Tibial artery (tissue), 4 donors: Measurements from ENCODE around the gene SHF.

Source experiments
- DNase-seq, 2 donors: peaks; one replicate each; pipeline ENCODE4 v3.0.0-alpha.2; 2019
- H3K27ac ChIP-seq, 2 donors: fragments of 200-600 bp; sonication (generic) in 1 of 2; 1 replicate in 1 of 2; 2 replicates in 1 of 2; pipeline ENCODE4 v1.5.1; 2018 to 2019; ENCODE audit warnings: mild to moderate bottlenecking in 1 of 2
- H3K27me3 ChIP-seq, 2 donors: fragments of 200-600 bp; sonication (generic) in 1 of 2; one replicate each; pipeline versions ENCODE4 v1.5.1 to v1.6.0; 2016 to 2019
- H3K36me3 ChIP-seq, 3 donors: fragments of 200-600 bp; sonication (generic) in 2 of 3; one replicate each; pipeline ENCODE4 v1.5.1; 2016 to 2019; ENCODE audit warnings: mild to moderate bottlenecking in 2 of 3
- H3K4me1 ChIP-seq, 4 donors: fragments of 200-600 bp; sonication (generic) in 2 of 4; 1 replicate in 3 of 4; 2 replicates in 1 of 4; pipeline ENCODE4 v1.5.1; 2016 to 2019
- H3K4me3 ChIP-seq, 2 donors: fragments of 200-600 bp; sonication (generic) in 1 of 2; 1 replicate in 1 of 2; 2 replicates in 1 of 2; pipeline ENCODE4 v1.5.1; 2018 to 2019; ENCODE audit warnings: mild to moderate bottlenecking in 2 of 2
- H3K9me3 ChIP-seq, 3 donors: fragments of 200-600 bp; sonication (generic) in 1 of 3; one replicate each; pipeline ENCODE4 v1.5.1; 2016 to 2019
- intact Hi-C: fragments of 100-400 bp; cut with DNase I; formaldehyde crosslinking; loops from one replicate; pipeline ENCODE4 v1.15.0; 2023; ENCODE audit warnings: low total_unique reads
- TF ChIP-seq, protein P1 (sequence below), 2 experiments: fragments of 200-600 bp in 1 of 2; fragments of 450-650 bp in 1 of 2; IDR thresholded peaks; one replicate each; pipeline ENCODE4 v1.5.1; 2017 to 2019; ENCODE audit warnings: antibody characterized with exemption in 2 of 2, mild to moderate bottlenecking in 1 of 2, moderate library complexity in 1 of 2

SHF gene

DNA sequence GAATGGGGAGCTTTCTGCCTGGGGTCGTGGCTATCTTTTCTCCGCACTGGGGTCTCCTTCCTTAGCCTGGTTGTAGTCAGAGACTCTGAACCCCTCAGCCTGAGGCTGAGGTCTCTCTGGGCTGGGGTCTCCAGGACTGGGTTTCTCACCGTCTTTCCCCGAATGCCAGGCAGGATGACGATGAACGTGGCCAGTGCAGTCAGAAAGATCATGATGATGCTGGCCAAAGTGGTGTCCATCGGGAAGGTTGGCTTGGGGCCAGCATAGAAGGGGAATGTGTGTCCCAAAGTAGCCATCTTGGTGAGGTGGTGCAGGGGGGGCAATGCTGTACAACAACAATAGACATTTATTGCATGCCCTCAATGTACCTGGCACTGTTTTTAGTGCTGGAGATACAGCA lies 65.0 kb downstream of the SHF start:
- no peak for DNase-seq
- intact Hi-C loops, result no loop called here
- no peak overlapping the region for H3K27ac ChIP-seq

GRCh38 chr15:45121706-45122417 lies 65.9 kb downstream of the SHF start:
- intact Hi-C loops, result no loop called here
- H3K27me3 ChIP-seq, result peaks cover 0 to 74% of the 10 kb centered on the region in 2 donors
- no peak for DNase-seq
- no peak overlapping the region for H3K27ac ChIP-seq
- H3K4me3 ChIP-seq, result no peak overlapping the region
- TF ChIP-seq, protein P1, sequence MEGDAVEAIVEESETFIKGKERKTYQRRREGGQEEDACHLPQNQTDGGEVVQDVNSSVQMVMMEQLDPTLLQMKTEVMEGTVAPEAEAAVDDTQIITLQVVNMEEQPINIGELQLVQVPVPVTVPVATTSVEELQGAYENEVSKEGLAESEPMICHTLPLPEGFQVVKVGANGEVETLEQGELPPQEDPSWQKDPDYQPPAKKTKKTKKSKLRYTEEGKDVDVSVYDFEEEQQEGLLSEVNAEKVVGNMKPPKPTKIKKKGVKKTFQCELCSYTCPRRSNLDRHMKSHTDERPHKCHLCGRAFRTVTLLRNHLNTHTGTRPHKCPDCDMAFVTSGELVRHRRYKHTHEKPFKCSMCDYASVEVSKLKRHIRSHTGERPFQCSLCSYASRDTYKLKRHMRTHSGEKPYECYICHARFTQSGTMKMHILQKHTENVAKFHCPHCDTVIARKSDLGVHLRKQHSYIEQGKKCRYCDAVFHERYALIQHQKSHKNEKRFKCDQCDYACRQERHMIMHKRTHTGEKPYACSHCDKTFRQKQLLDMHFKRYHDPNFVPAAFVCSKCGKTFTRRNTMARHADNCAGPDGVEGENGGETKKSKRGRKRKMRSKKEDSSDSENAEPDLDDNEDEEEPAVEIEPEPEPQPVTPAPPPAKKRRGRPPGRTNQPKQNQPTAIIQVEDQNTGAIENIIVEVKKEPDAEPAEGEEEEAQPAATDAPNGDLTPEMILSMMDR (IDR thresholded peaks at IDR 0.05), result no peak
- H3K9me3 ChIP-seq, result no peaks in the 10 kb centered on the region
- no peaks in the 10 kb centered on the region for H3K36me3 ChIP-seq
- H3K4me1 ChIP-seq, result peaks cover 0 to 12% (median 10%) of the 10 kb centered on the region in 4 donors

More for the DNA sequence above, 65.0 kb downstream of the SHF start:
- Histone ChIP-seq H3K9me3 (no peaks in the 10 kb centered on the region), H3K4me3 (no peak overlapping the region), H3K27me3 (peaks cover 0 to 69% of the 10 kb centered on the region in 2 donors), H3K4me1 (peaks cover 0 to 3% (median 2%) of the 10 kb centered on the region in 4 donors), H3K36me3 (no peaks in the 10 kb centered on the region)
- TF ChIP-seq, protein P1 (IDR thresholded peaks at IDR 0.05), result no peak

DNA sequence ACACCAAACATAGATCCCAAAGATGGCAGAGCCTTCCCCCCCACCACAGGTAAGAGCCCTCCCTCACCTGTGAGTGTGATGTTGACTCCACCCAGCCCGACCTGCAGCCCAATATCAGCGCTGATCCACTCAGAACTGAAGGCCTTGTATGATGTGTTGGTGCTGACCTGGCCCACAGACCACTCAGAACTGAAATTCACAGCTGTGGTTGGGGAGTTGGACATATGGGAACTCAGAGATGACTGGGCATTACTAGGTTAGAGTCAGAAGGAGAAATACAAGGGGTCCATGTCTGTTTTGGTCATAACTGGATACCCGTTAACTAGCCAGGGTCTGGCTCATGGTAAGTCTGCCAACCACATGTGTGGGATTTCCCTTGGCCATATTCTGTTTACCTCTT lies 66.7 kb downstream of the SHF start:
- Histone ChIP-seq H3K9me3 (no peaks in the 10 kb centered on the region), H3K4me3 (no peak overlapping the region), H3K4me1 (peaks cover 0 to 18% (median 15%) of the 10 kb centered on the region in 4 donors), H3K27ac (no peak overlapping the region), H3K27me3 (peaks cover 0 to 82% of the 10 kb centered on the region in 2 donors), H3K36me3 (no peaks in the 10 kb centered on the region)
- intact Hi-C loops, result no loop called here
- TF ChIP-seq, protein P1 (IDR thresholded peaks at IDR 0.05), result no peak
- DNase-seq, result no peak

DNA sequence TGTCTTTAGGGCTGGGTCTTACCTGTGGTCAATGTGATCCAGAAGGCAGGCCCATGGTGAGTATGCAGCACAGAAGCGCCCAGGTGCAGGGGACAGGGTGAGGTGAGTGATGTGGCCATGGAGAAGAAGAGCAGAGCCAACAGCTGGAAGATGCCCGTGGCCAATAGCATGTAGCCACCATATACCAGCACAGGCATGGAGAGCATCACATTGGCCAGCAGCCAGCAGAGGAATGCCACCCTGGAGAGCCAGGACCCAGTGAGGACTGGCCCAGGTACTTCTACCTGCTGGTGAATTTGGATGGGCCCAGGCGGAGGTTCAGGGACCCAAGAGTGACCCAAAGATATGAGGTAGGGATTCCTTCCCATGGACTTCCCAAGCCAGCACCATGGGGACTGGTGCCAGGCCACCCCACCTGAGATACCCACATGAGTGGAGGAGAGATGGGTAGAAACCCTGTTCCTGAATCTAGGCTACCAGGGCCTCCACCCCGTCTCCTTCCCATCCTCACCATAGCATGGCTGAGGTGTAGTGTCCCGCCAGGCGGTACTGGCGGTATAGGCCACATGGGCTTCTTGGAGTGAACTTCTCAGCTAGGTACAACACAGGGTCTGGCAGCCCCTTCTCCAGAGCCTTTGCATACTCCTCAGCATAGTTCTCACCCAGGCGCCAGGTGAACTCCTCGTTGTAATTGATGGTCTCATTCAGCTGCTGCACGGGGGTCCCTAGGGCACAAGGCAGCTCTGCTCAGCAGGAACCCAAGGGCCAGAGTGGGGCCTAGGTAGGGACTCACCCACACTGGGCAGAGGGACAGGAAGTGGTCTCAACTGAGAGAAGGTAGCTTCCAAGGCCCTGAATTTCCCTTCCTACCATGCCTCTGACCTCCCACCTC lies 67.4 kb downstream of the SHF start:
- TF ChIP-seq, protein P1 (IDR thresholded peaks at IDR 0.05), result no peak
- intact Hi-C loops, result no loop called here
- peaks cover 0 to 87% of the 10 kb centered on the region in 2 donors for H3K27me3 ChIP-seq
- no peak overlapping the region for H3K27ac ChIP-seq
- peaks cover 0 to 18% (median 15%) of the 10 kb centered on the region in 4 donors for H3K4me1 ChIP-seq
- DNase-seq, result no peak
- H3K4me3 ChIP-seq, result no peak overlapping the region
- no peaks in the 10 kb centered on the region for H3K9me3 ChIP-seq
- no peaks in the 10 kb centered on the region for H3K36me3 ChIP-seq

GRCh38 chr15:45118996-45119395 lies 68.8 kb downstream of the SHF start:
- Histone ChIP-seq H3K27me3 (peaks cover 0 to 89% of the 10 kb centered on the region in 2 donors), H3K9me3 (no peaks in the 10 kb centered on the region), H3K36me3 (no peaks in the 10 kb centered on the region), H3K27ac (no peak overlapping the region), H3K4me3 (no peak overlapping the region), H3K4me1 (peaks cover 0 to 26% (median 21%) of the 10 kb centered on the region in 4 donors)
- no peak for DNase-seq
- TF ChIP-seq, protein P1 (IDR thresholded peaks at IDR 0.05), result no peak
- intact Hi-C loops, result no loop called here
